NT2/D1 (cell line): ENCODE measurements around the gene SFXN2.

Experiments used
- SUZ12 ChIP-seq: IDR thresholded peaks from 2 replicates; pipeline ENCODE4 v1.6.1; 2011; ENCODE audit not compliant: insufficient read length, insufficient read depth; ENCODE audit errors: extremely low read depth
- ZNF274 ChIP-seq: IDR thresholded peaks from 2 replicates; pipeline ENCODE4 v1.6.1; 2011; ENCODE audit warnings: mild to moderate bottlenecking, low read depth, low read length

- no peak for TF ChIP-seq SUZ12
- TF ChIP-seq ZNF274: no peak
Measured at GRCh38 chr10:102676534-102677315, 37.7 kb upstream of the SFXN2 start.
